H54 (cell line): ENCODE results near the gene CEP95.
"Not testable (repeated sequence)": the region's sequence is repeated elsewhere in the genome, so short reads cannot be mapped to it uniquely, and the experiment has no call there.

Experiments
- DNase-seq: peaks from one replicate; pipeline ENCODE4 v3.0.0; 2011; ENCODE audit warnings: low spot score, mixed read lengths; ENCODE audit not compliant: insufficient read length
- FAIRE-seq: peaks from 3 replicates; lab custom pipeline; 2011; peaks lifted over from hg19 to GRCh38; lab: Jason Lieb, UNC
- POLR2A ChIP-seq: IDR thresholded peaks from 2 replicates; pipeline ENCODE4 v1.6.1; 2011; ENCODE audit warnings: low read depth, mild to moderate bottlenecking, low read length

The CEP95 gene

DNA sequence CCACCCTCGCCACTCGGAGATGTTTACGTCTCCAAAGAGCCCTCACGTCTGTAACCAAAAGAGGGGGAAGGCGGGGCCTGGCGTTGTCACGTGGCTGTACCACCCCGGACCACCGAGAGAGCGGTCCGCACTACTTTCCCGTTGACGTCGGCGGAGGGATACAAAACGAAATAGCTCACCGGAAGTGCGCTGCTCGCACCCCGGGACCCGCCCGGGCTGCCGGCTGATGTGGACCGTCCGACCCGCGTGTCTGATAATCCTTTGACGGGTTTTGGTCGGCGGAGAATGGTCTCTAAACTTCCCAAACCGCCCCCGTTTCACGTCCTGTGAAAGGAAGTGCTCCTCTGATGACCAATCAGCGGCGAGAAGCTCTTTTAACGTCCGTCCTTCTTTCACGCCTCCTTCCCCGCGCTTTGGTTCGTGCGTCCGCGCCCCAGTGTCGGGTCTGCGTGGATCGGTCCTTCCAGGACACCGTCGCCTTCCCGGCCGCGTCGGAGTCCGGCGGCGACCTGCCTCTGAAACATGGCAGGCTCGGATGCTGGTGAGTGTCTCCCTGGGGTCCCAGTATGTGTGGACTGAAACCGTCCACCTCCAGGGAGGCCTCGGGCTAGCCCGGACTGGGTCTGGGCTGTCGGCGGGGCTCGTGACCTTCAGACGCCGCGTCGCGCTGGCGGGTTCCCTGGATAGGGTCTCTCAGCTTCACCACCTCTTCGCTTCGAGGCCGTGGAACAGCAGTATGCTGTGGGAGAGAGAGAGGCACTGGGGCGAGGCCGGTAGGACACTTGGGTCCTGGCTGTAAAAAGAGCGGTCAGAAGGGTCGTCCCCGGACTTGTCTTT is at the start of gene CEP95:
Gene CEP95 (plus strand): TSS at position 402 of the 837 bp plus-strand sequence. CDS start 121 bp downstream, at position 523.
- DNase-seq (peak; percentile 72), FAIRE-seq (peak; percentile 50)
- peak; percentile 86 for TF ChIP-seq POLR2A

GRCh38 chr17:64457156-64457555 is 49.6 kb upstream of the CEP95 start:
- TF ChIP-seq POLR2A: no peak
- no peak for FAIRE-seq
- no peak for DNase-seq

- DNase-seq (no peak), FAIRE-seq (no peak)
- TF ChIP-seq POLR2A: no peak
Measured at GRCh38 chr17:64458756-64459155, 48.0 kb upstream of the CEP95 start.

DNA sequence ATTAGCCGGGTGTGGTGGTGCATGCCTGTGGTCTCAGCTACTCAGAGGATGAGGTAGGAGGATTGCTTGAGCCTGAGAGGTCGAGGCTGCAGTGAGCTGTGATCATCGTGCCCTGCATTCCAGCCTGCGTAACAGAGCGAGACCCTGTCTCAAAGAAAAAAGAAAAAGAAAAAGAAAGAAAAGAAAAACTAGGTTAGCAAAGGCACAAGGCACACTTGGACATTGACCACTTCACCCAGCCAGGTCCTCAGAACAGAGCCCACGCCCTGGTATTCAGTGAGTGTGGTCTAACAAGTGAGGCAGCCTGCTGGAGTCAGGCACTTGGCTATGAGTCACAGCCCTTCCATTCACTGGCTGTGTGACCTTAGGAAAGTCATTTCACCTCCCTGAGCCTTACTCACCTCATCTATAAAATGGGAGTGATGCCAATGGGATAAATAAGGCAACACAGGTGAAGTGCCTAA is 47.5 kb upstream of the CEP95 start:
- DNase-seq: peak; percentile 63
- no peak for FAIRE-seq
- no peak for TF ChIP-seq POLR2A

DNA sequence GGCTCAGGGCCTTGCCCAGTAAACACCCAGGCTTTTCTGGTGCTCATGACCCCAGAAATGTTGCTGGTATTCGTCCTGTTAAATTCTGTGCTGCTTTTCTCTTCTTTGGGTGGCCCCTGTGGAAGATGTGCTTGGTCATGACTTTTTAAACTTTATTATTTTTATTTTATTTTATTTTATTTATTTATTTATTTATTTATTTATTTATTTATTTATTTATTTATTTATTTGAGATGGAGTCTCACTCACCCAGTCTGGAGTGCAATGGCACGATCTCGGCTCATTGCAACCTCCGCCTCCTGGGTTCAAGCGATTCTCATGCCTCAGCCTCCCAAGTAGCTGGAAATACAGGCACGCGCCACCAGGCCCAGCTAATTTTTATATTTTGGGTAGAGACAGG is 47.0 kb upstream of the CEP95 start:
- DNase-seq, FAIRE-seq: not testable (repeated sequence)

- no peak for FAIRE-seq
- DNase-seq: no peak
- no peak for TF ChIP-seq POLR2A
Measured at GRCh38 chr17:64460955-64461354, 45.8 kb upstream of the CEP95 start.

DNA sequence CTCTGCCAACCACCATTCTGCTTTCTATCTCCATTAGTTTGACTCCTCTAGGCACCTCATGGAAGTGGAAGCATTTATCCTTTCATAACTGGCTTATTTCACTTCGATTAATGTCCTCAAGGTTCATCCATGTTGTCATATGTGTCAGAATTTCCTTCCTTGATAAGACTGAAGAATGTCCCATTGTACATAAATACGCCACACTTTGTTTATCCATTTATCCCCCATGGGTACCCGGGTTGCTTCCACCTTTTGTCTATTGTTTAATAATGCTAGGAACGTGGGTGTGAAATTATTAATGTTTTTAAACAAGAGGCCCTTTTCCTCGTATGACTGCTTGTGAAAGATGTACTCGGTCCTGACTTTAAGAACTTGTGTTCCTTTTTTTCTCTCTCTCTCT is 45.0 kb upstream of the CEP95 start:
- no peak for TF ChIP-seq POLR2A
- no peak for FAIRE-seq
- no peak for DNase-seq

- TF ChIP-seq POLR2A: no peak
- FAIRE-seq (no peak), DNase-seq (no peak)
Measured at GRCh38 chr17:64466019-64466735, 40.6 kb upstream of the CEP95 start.

DNA sequence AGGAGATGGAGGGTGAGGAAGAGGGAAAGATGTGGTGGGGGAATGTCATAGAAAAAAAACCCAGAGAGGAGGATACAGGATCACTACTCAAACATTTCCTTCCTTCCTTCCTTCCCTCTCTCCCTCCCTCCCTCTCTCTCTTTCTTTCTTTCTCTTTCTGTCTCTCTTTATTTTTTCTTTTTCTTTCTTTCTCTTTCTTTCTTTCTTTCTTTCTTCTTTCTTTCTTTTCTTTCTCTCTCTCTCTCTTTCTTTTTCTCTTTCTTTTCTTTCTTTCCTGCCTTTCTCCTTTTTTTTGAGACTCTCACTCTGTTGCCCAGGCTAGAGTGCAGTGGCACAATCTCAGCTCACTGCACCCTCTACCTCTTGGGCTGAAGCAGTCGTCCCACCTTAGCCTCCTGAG is 39.9 kb upstream of the CEP95 start:
- not testable (repeated sequence) for DNase-seq, FAIRE-seq

DNA sequence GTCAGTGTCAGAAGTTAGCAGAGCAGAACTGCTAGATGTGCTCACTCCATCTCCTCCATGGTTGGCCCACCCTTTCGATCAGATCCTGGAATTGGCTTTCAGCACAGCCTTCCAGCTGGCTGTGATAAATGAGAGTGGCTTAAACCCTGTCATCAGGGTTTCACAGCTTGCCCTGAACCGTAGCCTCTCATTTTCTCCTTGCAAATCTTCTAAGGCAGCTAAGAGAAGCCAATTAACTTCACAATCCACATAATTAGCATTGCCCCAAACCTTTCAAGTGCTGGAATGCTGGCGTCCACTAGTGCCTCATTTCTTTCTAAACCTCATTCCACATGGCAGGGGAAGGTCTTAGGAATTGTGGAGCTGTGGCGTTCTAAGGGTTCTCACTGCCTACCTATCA is 36.2 kb upstream of the CEP95 start:
- DNase-seq: no peak
- no peak for FAIRE-seq
- no peak for TF ChIP-seq POLR2A

GRCh38 chr17:64471440-64471839 is 35.3 kb upstream of the CEP95 start:
- TF ChIP-seq POLR2A: no peak
- FAIRE-seq (no peak), DNase-seq (no peak)

- TF ChIP-seq POLR2A: no peak
- DNase-seq (no peak), FAIRE-seq (no peak)
Measured at GRCh38 chr17:64472564-64472963, 34.2 kb upstream of the CEP95 start.

- TF ChIP-seq POLR2A: no peak
- FAIRE-seq (no peak), DNase-seq (no peak)
Measured at GRCh38 chr17:64477849-64478248, 28.9 kb upstream of the CEP95 start.

GRCh38 chr17:64480951-64481350 is 25.8 kb upstream of the CEP95 start:
- DNase-seq (no peak), FAIRE-seq (no peak)
- no peak for TF ChIP-seq POLR2A
